Glutamatergic neuron (in vitro differentiated cells): ENCODE data around the gene KIZ. TPM values are rescaled to one million over a fixed set of nuclear protein-coding genes. Genes with fewer than 3 reads are reported as not detected.

ENCODE experiments used
- DNase-seq: peaks from one replicate; pipeline ENCODE4 v3.0.0; 2022
- H3K27ac Mint-ChIP-seq: one replicate; pipeline ENCODE4 v1.8.0; 2020; ENCODE audit warnings: mild to moderate bottlenecking, mixed read lengths, inconsistent platforms; ENCODE audit not compliant: unreplicated experiment
- H3K27me3 Mint-ChIP-seq: one replicate; pipeline ENCODE4 v1.8.0; 2020; ENCODE audit warnings: mild to moderate bottlenecking, moderate library complexity, mixed read lengths, inconsistent platforms; ENCODE audit not compliant: unreplicated experiment
- H3K36me3 Mint-ChIP-seq: one replicate; pipeline ENCODE4 v1.8.0; 2020; ENCODE audit warnings: mild to moderate bottlenecking, mixed read lengths, inconsistent platforms; ENCODE audit not compliant: unreplicated experiment
- H3K4me1 Mint-ChIP-seq: one replicate; pipeline ENCODE4 v1.8.0; 2020; ENCODE audit warnings: mild to moderate bottlenecking, low read depth, mixed read lengths, inconsistent platforms; ENCODE audit not compliant: unreplicated experiment
- H3K4me3 Mint-ChIP-seq: one replicate; pipeline ENCODE4 v1.8.0; 2020; ENCODE audit warnings: mild to moderate bottlenecking, mixed read lengths, inconsistent platforms; ENCODE audit not compliant: unreplicated experiment
- H3K9me3 Mint-ChIP-seq: one replicate; pipeline ENCODE4 v1.8.0; 2020; ENCODE audit warnings: mild to moderate bottlenecking, moderate library complexity, mixed read lengths, inconsistent platforms; ENCODE audit not compliant: unreplicated experiment
- total RNA-seq: library from RNA; stranded (reverse); fragmentation: NEBNext Ultra II Directional; extraction: Animal tissue kit (Norgen Biotek cat#: 25700); gene quantifications from one replicate; pipeline ENCODE4 v1.2.1, GENCODE V29; 2021; ENCODE audit not compliant: unreplicated experiment
- TF ChIP-seq, protein P1 (sequence below): fragments of 200-600 bp; sonication (generic); IDR thresholded peaks from one replicate; pipeline ENCODE4 v1.5.0; 2021; ENCODE audit not compliant: partially characterized antibody, unreplicated experiment

The KIZ gene
- total RNA-seq, 1 donor from 2014 or later: 17.7 TPM

DNA sequence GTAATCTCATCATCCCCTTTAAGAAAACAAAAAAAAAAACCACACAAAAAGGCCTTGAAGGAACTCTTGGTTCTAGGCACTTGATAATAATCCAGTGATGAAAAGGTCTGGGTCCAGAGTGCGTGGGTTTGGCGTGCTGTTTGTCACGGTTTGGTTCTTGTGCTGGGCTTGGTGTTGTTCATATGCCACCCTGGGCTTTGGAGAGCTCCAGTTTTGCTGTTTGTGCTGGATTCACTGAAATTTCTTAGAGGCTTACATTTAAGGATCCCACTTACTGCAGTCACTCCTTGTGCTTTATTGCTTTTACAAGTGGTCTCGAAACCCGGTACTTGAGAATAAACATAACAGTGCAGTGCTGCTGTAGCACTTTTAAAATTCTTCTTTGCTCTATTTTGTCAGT lies 108.4 kb downstream of the KIZ start:
- H3K27me3 Mint-ChIP-seq: no peaks in the 10 kb centered on the region
- H3K36me3 Mint-ChIP-seq: no peaks in the 10 kb centered on the region
- H3K4me1 Mint-ChIP-seq: peaks cover 1% of the 10 kb centered on the region
- H3K4me3 Mint-ChIP-seq: no peak overlapping the region
- no peak for DNase-seq
- no peak overlapping the region for H3K27ac Mint-ChIP-seq
- TF ChIP-seq, protein P1, sequence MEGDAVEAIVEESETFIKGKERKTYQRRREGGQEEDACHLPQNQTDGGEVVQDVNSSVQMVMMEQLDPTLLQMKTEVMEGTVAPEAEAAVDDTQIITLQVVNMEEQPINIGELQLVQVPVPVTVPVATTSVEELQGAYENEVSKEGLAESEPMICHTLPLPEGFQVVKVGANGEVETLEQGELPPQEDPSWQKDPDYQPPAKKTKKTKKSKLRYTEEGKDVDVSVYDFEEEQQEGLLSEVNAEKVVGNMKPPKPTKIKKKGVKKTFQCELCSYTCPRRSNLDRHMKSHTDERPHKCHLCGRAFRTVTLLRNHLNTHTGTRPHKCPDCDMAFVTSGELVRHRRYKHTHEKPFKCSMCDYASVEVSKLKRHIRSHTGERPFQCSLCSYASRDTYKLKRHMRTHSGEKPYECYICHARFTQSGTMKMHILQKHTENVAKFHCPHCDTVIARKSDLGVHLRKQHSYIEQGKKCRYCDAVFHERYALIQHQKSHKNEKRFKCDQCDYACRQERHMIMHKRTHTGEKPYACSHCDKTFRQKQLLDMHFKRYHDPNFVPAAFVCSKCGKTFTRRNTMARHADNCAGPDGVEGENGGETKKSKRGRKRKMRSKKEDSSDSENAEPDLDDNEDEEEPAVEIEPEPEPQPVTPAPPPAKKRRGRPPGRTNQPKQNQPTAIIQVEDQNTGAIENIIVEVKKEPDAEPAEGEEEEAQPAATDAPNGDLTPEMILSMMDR: no peak
- H3K9me3 Mint-ChIP-seq: no peaks in the 10 kb centered on the region

DNA sequence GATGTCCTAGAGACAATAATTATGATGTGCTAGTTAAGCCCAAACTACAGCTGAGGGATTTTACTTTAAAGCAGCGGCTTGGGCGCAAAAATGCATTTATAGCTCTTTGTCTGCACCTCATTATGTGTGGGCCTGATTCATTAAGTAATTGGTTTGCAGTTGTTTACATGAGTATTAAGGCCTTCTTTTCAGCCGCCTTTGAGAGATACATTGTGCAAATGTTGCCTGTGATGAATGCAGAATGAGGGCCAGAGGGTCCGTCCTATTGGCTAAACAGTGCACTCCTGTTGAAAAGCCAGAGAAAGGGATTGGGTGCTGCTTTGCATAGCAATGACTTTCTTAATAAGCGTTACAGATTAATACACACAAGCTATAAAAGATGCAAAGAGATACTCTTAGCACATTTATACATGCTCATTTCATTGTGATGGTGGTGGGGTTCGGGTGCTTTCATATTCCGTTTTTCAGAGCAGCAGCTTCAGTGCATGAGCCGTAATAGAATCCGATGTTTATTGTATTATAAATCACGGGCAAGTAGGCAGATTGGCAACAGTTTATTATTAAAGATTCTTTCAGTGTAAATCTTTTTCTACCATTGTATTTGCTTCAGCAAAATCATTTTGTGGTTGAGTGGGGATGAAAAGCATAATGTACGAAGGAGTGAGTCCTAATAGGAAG lies 109.1 kb downstream of the KIZ start:
- Mint-ChIP-seq H3K4me3 (no peak overlapping the region), H3K4me1 (peaks cover 1% of the 10 kb centered on the region), H3K27me3 (no peaks in the 10 kb centered on the region), H3K36me3 (no peaks in the 10 kb centered on the region), H3K9me3 (no peaks in the 10 kb centered on the region), H3K27ac (no peak overlapping the region)
- TF ChIP-seq, protein P1: no peak
- DNase-seq: no peak

DNA sequence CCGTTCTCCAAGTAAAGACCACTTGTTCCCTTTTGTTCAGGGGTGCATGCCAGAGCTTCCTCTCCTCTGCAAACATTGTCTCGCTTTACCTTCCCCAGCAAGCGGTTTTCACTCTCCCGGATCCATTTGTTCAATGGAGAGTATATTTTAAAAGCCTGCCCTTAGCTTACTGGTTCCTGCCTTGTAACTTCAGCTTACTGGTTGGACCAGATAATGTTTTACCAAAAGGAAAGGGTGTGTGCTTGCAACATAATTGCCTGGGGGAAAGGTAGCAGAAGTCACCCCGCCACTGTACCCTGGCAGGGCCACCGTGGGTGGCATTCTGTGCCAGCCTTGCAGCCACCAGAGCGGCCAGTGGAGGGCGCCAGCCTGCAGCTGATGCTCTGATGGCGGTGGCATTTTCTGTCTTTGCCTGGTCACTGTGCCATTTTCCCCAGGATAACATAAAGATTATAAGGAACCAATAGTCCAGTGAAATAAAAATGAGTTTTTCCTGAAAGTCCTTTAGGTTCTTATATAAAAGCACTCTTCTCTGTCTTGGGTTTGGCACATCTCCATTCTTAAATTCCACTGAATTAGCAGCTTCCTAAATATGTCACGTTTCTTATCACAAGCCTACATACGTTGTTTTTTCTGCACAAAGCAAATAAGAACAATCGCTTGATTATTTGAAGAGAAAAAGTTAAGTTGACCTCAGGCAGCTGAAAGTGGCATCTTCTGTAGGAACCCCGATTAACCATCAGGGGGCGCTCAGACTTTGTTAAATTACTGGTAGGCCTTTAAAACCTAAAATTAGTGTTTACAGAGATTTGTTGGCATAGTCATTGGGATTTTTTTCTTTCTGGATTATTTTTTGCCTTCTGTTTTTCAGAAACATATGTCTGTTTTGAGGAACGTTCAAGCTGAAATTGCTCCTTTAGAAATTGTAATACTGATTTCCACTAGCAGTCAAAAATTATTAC lies 109.9 kb downstream of the KIZ start:
- DNase-seq: peak; percentile 73
- Mint-ChIP-seq H3K4me1 (peaks cover 1% of the 10 kb centered on the region), H3K27me3 (no peaks in the 10 kb centered on the region), H3K36me3 (no peaks in the 10 kb centered on the region), H3K4me3 (no peak overlapping the region), H3K27ac (no peak overlapping the region), H3K9me3 (no peaks in the 10 kb centered on the region)
- TF ChIP-seq, protein P1: peak; percentile 92

DNA sequence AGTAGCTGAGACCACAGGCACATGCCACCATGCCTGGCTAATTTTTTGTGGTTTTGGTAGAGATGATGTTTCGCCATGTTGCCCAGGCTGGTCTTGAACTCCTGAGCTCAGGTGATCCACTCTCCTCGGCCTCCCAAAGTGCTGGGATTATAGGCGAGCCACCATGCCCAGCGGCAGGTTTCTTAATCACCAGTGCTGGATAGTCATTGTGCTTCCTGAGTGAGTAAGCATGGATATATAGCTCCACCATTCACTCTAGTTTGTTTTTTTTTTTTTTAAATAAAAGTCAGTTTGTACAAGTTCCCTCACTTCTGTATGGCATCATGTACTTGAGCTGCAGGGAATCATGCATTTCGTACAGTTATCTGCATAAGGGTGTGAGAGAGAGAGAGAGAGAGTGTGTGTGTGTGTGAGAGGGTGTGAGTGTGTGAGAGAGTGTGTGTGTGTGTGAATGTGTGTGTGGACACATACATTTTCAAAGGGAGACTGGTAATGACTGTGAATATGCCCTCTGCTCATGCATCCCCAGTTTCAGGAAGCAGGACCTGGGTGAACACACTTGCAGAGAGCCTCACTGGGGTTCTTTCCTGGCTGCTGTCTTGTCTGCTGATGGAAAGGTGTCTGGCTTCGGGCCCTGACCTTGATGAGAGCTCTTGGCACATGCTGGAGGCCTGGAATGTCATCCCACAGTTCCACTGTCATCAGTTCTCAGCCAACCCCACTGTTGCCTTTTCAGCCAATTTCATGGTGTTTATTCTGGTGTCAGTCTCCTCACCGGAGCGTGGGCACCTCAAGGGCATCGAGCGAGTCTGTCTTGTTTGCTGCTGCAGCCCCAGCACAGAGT lies 112.3 kb downstream of the KIZ start:
- Mint-ChIP-seq H3K36me3 (no peaks in the 10 kb centered on the region), H3K4me1 (peaks cover 1% of the 10 kb centered on the region), H3K4me3 (no peak overlapping the region), H3K27me3 (no peaks in the 10 kb centered on the region), H3K9me3 (no peaks in the 10 kb centered on the region), H3K27ac (no peak overlapping the region)
- DNase-seq: no peak
- TF ChIP-seq, protein P1: no peak
